Subcutaneous adipose tissue (tissue), 4 donors: ENCODE results near the gene LCA5L. TPM values are rescaled to one million over a fixed set of nuclear protein-coding genes. Genes with fewer than 3 reads are reported as not detected.

Source experiments
- CTCF ChIP-seq: fragments of 450-650 bp; IDR thresholded peaks from one replicate; pipeline ENCODE4 v1.5.1; 2016; ENCODE audit warnings: low read depth, mild to moderate bottlenecking, control low read depth, antibody characterized with exemption, moderate library complexity
- total RNA-seq, 4 donors: library from RNA; depleted of rRNA; stranded (reverse); fragments of >200 nt; gene quantifications; one replicate each; pipeline ENCODE4 v1.1.0, GENCODE V29; 2016

Gene LCA5L
- total RNA-seq, 4 donors from 2014 or later, result 0.33 to 2.1 (median 0.50) TPM

GRCh38 chr21:39397646-39398385 lies 47.8 kb downstream of the LCA5L start:
- no peak for TF ChIP-seq CTCF

GRCh38 chr21:39392981-39393380 lies 52.6 kb downstream of the LCA5L start:
- TF ChIP-seq CTCF, result no peak

- no peak for TF ChIP-seq CTCF
These were observed 55.3 kb downstream of the LCA5L start for GRCh38 chr21:39390212-39390765.

GRCh38 chr21:39388811-39389155 lies 56.8 kb downstream of the LCA5L start:
- no peak for TF ChIP-seq CTCF

GRCh38 chr21:39388038-39388810 lies 57.4 kb downstream of the LCA5L start:
- no peak for TF ChIP-seq CTCF

GRCh38 chr21:39387461-39388037 lies 58.0 kb downstream of the LCA5L start:
- no peak for TF ChIP-seq CTCF

- no peak for TF ChIP-seq CTCF
These were observed 58.7 kb downstream of the LCA5L start for GRCh38 chr21:39386899-39387298.
